HG03060 (cell line): ENCODE measurements around the gene TBX6.

Experiments used
- ATAC-seq: cut with Tn5 transposase; IDR thresholded peaks from one replicate; pipeline ENCODE4 v1.9.1; 2021; ENCODE audit warnings: low read depth, moderate number of reproducible peaks; ENCODE audit not compliant: unreplicated experiment

TBX6 gene

DNA sequence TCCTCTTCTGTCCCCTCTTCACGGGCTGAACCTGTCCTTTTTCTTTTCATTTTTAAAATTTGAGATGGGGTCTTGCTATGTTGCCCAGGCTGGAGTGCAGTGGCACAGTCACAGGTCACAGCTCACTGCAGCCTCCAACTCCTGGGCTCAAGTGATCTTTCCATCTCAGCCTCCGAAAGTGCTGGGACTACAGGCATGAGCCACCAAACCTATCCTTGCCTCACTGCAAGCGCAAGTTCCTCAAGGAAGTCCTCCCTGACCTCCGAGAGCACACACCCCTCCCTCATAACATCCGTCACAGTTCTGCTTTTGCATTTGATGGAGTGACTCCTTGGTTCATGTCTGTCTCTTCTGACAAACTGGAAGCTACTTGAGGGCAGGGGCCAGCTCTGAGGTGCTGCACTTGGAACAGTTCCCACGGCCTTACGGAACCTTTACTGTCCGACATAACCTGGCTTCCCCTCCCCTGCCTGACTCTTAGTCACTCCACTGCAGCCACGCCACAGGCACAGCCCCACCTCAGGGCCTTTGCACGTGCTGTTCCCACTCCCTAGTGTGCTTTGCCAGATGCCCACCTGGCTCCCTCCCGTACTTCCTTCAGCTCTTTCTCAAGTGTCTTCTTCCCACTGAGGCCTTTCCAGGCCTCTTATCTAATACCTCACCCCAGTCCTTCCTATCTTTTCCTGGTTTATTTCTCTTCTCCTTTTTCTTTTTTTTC lies 4.4 kb downstream of the TBX6 start:
- no peak for ATAC-seq

DNA sequence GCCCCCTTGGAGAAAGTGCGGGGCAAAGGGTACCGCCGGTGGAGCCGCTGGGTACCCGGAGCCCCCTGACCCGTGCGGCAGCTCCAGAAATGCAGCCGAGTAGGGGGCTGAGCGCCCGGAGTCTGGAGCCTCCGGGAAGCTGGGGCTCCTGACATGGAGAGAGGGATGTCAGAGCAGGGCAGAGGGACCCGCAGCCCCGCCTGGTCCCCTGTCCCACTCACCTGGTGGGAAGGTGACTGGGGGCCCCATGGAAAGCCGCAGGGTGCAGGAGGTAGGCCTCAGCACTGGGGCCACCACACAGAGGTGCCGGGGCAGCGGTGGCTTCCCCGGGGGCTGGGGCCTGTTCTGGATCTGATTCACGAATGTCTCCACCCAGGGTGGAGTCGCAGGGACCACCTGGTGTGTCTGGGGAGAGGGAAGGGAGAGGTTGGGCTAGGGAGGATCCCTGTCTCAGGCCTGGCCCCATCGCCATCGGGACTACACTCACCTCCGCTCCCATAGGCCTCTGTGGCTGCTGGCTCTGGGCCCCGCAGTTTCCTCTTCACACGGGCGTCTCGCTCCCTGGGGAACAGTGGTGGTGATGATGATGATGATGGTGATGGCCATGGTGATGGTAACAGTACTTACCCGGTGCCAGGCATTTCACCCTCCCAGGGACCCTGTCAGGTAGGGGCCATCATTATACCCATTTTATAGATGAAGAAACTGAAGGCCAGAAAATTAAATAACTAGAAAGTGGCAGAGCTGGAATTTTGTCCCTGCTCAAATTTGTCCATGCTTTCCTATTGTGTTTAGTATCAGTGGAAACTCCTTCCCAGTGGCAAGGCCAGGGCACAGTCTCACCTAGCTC lies 5.2 kb downstream of the TBX6 start:
- ATAC-seq = no peak

- ATAC-seq = no peak
Measured at GRCh38 chr16:30085820-30086219, 5.9 kb downstream of the TBX6 start.

GRCh38 chr16:30085247-30085646 lies 6.5 kb downstream of the TBX6 start:
- ATAC-seq = no peak

GRCh38 chr16:30084816-30085159 lies 6.9 kb downstream of the TBX6 start:
- no peak for ATAC-seq

- no peak for ATAC-seq
Measured at GRCh38 chr16:30084096-30084815, 7.5 kb downstream of the TBX6 start.

GRCh38 chr16:30083216-30084055 lies 8.3 kb downstream of the TBX6 start:
- ATAC-seq = no peak

- ATAC-seq = no peak
Measured at GRCh38 chr16:30082545-30083090, 9.1 kb downstream of the TBX6 start.

DNA sequence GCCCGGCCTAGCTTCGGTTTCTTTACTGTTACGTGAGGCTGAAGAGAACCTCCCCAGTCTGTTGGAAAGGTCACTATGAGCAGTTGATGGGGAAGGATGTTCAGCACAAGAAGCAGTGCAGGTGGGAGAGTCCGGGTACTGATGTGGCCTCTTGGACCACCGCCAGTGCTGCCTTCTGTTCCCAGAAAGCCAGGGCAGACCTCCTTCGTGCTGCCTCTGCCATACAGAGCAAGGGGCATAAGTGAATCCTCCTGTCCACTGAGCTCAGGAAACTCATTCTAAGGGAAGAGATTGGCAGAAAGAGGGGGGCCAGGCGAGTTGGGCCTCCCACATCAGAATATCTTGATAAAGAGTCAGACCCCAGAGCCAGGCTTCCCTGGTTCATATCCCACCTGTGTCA lies 12.2 kb downstream of the TBX6 start:
- ATAC-seq = no peak

DNA sequence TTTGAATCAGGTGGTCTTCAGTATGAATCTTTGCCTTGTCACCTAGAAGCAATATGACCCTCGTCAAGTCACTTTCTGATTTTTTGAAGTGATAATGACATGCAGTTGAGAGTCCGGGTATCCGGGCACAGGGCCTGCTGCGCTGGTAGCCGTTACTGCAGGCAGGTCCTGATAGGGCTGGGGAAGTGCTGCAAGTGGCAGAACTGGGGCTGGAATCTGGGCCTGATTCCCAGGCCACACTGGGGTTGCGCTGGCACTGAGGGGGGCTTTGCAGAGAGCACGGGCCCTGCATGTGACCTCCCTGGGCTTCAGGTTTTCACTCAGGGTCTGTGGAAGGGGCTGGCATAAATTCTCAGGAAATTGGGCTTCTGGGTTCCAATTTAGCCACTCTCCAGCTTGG lies 13.0 kb downstream of the TBX6 start:
- no peak for ATAC-seq

DNA sequence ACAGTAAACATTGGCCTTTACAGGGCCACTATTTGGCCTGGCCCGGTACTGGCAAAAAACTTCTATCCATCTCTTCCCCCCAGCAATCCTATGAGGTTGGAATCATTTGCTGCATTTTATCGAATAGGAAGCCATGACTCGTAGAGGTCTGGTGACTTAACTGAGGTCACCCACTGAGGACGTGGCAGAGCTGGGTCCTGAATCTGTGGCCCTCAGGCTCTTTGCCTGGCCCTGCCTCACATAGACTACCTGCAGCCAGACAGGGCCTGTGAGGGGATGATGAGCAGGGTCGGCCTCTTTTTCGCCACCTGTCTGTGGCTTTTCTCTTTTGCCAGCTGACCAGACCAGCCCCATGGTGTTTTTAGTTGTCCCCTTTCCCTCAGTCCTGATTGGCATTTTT lies 14.1 kb downstream of the TBX6 start:
- no peak for ATAC-seq

DNA sequence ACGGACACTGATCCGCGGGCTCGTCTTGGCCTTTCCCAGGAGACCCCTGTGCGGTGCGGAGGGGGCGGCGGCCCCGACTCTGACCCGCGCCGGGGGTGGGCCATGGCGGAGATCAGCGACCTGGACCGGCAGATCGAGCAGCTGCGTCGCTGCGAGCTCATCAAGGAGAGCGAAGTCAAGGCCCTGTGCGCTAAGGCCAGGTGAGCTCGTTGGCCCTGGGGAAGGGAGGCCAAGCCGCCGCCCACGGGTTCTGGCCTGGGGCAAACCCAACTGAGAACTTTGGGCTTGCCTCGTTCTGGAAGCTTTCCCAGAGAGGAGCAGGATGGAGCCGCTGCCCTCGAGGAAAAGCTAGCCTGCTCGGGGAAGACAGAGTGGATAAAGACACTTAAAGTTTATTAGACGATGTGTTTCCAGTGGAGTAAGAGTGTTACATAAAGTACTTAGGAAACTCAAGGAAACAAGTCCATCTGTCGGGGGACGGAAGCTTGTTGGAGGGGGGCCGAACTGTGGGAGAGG lies 15.4 kb downstream of the TBX6 start:
- ATAC-seq = no peak

DNA sequence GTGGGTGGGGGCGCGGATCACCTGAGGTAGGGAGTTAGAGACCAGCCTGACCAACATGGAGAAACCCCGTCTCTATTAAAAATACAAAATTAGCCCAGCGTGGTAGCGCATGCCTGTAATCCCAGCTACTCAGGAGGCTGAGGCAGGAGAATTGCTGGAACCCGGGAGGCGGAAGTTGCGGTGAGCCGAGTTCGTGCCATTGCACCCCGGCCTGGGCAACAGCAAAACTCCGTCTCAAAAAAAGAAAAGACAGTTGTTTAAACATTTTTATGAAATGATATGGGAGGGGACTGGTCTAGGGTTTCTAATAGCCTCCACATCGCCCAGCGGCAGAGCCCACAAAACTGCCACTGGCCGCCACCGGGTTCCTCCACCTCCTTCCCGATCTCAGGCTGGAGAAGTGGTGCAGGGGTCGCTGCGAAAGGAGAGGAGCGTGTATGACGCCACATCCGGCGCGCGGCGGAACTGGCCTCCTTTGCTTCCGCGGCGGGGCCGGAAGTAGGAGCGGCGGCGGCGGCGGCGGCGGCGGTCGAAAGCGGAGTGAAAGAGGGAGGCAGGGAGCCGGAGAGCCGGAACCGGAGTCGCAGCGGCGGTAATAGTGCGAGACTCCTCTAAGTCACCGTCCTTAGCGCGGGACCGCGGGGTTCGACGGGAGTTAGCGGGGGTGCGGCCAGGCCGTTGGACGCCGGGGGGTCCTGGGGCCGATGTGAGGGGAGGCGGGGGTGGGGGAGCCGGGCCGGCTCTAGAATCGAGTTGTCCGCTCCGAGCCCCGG lies 16.0 kb downstream of the TBX6 start, which contains the start of gene PPP4C:
TSS of gene PPP4C (plus strand) at position 492 of the 773 bp plus-strand sequence. CDS start 384 bp downstream, outside the sequence.
- ATAC-seq = no peak

GRCh38 chr16:30070490-30070889 lies 21.2 kb downstream of the TBX6 start:
- no peak for ATAC-seq

GRCh38 chr16:30069611-30070462 lies 21.9 kb downstream of the TBX6 start:
- no peak for ATAC-seq

- ATAC-seq = no peak
Measured at GRCh38 chr16:30068750-30069610, 22.7 kb downstream of the TBX6 start.

- ATAC-seq = no peak
Measured at GRCh38 chr16:30068333-30068732, 23.4 kb downstream of the TBX6 start.
